GM21528 (cell line): Measurements from ENCODE around the gene PCDHGA4.
"Not testable (repeated sequence)": the region's sequence is repeated elsewhere in the genome, so short reads cannot be mapped to it uniquely, and the experiment has no call there.

Source experiments
- ATAC-seq: cut with Tn5 transposase; IDR thresholded peaks from one replicate; pipeline ENCODE4 v1.9.1; 2021; ENCODE audit warnings: mild to moderate bottlenecking, moderate library complexity; ENCODE audit not compliant: unreplicated experiment, low FRiP score

Gene PCDHGA4

DNA sequence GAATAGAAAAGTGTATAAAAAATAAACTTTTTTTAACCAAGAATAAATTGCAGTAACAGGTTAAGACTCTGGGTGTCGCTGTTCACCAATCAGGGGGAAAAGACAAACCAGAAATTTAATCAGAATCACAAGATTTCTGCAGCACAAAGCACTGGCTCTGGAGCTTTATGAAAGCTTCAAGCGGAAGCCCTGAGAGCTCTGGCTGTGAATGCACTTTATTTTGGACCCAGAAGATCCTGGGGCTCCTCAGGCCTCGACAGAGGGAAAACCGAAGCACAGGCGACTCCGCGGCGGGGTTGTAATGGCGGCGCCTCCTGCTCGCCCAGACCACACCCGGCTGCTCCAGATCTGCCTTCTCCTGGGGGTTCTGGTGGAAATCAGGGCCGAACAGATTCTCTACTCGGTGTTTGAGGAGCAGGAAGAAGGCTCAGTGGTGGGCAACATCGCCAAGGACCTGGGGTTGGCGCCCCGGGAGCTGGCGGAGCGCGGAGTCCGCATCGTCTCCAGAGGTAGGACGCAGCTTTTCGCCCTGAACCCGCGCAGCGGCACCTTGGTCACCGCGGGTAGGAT lies at the start of gene PCDHGA4:
Gene PCDHGA4 (plus strand): TSS at position 122 of the 570 bp plus-strand sequence. CDS start 87 bp downstream, at position 209.
- ATAC-seq = no peak

GRCh38 chr5:141306630-141307029 lies 48.2 kb upstream of the PCDHGA4 start:
- ATAC-seq = no peak

DNA sequence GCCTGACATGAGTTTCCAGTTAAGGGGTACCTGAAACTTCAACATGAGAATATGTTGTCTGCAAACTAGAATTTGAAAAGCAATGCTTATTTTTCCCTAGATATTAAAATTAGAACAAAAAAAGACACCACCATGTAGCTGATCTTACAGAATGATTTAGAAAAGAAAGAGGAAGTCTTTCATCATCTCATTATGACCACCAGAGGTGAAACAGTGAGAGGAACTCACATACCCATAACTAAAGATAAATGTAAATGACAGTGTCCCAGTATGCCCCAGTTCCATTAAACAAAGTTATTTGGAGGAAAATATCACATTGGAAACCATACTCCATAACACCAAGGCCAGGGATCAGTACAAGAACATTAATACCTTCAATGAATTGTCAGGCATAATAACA lies 41.1 kb upstream of the PCDHGA4 start:
- ATAC-seq = no peak

DNA sequence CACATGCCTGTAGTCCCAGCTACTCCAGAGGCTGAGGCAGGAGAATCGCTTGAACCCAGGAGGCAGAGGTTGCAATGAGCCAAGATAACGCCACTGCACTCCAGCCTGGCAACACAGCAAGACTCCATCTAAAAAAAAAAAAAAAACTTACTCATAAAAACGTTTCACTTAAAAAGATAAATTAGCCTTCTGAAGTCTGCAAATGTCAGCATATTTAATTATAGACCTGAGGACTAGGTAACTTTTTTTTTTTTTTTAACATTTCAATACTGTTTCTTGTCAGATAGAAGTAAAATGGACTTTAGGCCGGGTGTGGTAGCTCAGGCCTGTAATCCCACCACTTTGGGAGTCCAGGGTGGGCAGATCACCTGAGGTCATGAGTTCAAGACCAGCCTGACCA lies 37.9 kb upstream of the PCDHGA4 start:
- ATAC-seq = not testable (repeated sequence)

- ATAC-seq = no peak
Measured at GRCh38 chr5:141319202-141319601, 35.6 kb upstream of the PCDHGA4 start.

DNA sequence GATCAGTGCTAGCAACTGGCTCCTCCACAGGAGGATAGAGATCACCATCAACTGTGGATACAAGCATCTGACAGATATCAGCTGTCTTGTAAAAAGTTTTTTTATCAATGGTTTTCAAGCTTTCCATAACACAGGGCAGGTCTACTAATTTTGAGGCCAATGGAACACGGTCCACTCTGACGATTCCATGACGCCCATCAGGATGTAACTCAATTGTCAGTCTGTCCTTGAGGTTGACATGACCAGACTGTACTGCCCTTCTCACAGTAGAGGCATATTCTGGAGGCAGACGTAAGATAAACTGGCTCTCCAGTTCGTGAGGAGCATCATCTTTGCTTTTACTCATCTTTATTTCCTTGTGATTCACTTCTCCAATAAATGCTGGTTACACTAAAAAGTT lies 35.1 kb upstream of the PCDHGA4 start:
- ATAC-seq = no peak

DNA sequence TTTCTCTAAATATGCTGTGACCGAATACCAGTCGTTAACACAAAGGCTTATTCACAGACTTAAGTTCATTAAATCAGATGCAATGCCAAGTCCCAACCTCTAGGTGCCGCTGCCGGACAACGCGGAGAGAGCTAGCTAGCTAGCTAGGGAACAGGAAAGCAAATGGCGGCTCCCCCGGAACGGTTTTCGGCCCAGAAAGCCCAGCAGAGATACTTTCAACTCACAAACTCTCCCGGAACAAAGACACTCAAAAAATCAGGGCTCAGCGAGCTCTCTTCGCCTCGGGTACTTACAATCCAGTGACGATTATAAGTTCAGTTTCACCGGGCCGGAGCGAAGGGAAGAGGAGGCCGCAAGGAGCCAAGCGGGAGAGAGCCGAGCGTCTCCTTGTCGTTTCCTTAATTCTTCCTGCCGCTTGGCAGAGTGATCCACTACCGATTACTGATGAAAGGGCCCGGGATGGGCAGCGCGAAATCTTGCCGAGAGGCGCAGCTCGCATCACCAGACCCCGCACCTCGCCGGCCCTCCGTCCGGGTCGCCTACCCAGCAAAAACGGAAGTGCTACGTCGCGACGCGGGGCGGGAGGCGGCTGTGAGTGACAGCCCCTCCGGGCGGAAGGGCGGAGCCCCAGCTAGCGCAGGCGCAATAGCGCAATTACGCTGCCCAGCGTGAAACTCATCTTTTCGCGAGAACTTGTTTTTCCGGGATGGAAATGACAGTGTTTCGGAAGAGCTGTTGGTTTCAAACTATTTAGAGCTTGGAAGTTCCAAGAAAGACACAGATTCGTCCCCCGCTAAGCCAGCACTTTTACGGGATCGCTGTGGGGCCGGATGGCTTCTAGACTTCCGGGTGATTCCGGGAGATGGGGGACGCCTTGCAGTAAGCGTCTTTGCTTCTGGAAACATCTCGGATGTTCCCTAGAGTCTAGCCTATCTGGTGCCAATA lies 34.3 kb upstream of the PCDHGA4 start, which contains the start of gene TAF7:
Gene TAF7 (minus strand): TSS at position 560 of the 945 bp plus-strand sequence. CDS start 740 bp downstream, outside the sequence.
- ATAC-seq = peak; percentile 98

DNA sequence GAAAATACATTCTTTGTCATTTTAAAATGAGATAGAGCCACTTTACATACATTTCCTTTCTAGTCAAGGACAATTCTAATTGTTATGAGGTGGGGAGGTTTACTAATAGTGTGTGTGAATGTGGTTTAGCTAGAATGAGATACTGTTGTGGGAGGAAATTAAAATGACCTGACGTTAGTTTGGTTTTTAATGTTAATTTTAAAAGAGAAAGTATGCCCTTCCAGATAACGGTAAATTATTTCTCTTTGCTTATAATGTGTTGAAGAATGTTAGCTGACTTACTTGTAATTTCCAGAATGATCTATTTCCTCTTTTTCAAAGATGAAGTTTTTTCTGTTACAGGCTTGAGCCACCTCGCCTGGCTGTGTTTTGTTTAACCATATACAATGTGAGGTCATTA lies 32.6 kb upstream of the PCDHGA4 start:
- no peak for ATAC-seq

DNA sequence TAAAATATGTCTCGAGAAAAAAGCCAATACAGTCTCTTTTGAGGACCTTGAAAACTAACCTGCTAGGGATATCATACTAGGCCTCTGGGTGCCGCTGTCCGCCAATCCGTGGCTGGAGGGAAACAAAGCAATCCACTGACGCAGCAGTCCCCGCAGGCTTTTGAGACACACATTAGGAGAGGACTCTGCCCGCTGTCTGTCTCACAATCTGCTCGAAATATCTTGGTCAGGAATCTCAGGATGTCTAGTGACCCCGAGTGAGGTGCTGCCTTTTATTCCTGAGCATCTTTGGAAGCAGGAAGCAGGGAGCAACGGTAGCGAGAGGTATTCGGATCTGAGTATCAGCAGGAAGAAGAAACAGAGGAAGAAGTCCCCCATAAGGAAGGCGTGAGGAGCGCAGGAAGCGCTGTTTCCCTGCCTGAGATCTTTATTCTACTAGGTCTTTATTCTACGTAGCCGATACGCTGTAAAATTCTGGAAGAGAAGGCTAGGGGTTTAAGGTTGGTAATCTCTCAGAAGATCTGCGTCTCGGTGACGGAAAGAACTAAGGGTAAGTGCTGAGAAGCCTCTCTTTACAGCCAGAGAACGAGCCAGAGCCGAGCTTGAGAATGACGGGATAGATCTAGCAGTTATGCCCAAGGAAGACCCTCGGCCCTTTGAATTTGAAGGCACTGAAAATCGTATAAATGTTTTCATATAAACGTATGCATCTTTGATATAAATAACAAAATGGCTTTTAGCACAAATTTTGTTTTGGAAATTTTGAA lies 28.6 kb upstream of the PCDHGA4 start:
- ATAC-seq = peak; percentile 67

DNA sequence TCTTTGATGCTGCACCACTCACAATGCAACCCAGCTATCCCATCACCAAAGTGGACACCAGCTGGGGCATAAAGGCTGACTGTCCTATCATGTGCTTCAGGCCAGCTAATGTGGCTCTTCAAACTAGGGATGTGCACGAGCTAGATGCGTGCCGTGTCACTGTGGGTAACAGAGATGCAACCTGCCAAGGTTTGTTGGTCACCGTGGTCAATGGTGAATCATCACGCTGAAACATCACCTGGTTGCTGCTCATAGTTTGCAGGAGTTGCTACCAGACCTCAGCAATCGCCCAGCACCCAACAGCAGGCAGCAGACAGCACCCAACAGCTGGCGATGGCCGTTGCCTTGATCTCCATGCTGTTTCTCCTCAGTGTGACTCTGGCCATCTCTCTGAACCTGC lies 26.6 kb upstream of the PCDHGA4 start:
- no peak for ATAC-seq

DNA sequence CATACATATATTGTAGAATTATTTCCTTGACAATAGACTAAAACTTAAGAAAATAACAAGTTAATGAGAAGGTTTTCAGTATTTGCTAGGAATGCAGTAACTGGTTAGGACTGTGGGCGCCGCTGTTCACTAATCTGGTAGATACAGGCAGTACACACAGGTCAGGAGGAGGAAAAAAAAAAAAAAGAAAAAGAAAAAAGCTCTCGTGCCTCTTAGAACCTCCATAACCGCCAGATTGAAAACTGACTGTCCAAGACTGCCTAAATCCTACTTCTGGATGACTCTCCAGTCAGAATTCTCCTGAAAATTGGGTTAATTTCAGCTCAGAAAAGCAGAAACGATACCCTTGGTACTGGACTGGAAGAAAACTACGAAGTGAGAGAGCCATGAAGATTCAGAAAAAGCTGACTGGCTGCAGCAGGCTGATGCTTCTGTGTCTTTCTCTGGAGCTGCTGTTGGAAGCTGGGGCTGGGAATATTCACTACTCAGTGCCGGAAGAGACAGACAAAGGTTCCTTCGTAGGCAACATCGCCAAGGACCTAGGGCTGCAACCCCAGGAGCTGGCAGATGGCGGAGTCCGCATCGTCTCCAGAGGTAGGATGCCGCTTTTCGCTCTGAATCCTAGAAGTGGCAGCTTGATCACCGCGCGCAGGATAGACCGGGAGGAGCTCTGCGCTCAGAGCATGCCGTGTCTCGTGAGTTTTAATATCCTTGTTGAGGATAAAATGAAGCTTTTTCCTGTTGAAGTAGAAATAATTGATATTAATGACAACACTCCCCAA lies 24.3 kb upstream of the PCDHGA4 start, which contains the start of gene PCDHGA1:
Gene PCDHGA1 (plus strand): TSS at position 216 of the 782 bp plus-strand sequence.
- no peak for ATAC-seq

GRCh38 chr5:141332571-141332970 lies 22.2 kb upstream of the PCDHGA4 start:
- not testable (repeated sequence) for ATAC-seq

GRCh38 chr5:141338538-141339306 lies 16.1 kb upstream of the PCDHGA4 start, which contains the start of gene PCDHGA2:
TSS of gene PCDHGA2 (plus strand) at chr5:141338760.
- ATAC-seq = no peak

- not testable (repeated sequence) for ATAC-seq
Measured at GRCh38 chr5:141340781-141341354, 14.0 kb upstream of the PCDHGA4 start.

GRCh38 chr5:141342773-141343172 lies 12.0 kb upstream of the PCDHGA4 start:
- ATAC-seq = no peak

DNA sequence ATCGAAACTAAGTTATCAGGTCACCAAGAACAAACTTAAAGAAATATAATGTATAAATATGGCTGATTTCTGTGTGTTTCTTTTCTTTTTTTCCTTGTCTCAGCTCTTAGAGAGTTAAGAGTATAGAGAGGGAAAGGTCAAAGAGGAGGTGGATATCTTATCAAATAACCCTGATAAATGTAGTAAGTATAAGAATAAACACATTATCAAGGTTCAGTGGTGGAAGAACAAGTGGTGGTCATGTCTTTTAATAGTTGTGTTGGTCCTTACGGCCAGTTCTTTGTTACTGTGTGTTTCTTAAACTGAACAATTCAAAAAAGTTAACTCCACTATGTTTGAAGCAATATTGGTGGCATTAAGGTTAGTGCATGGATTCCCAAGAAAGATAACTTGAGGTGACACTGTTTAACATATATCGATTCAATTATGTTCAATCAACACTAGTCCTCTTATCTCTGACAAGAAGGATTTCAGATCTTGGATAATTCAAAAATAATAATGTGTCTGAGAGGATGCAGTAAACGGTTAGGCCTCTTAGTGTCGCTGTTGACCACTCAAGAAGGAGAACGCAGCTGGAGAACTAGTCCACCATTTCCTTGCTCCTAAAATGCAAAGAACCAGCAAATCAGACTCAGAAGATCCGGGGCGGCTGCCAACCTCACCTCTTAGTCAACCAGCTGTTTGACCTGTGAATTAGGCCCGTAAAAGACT lies 11.4 kb upstream of the PCDHGA4 start, which contains the start of gene PCDHGA3:
Gene PCDHGA3 (plus strand): TSS at position 588 of the 711 bp plus-strand sequence. CDS start 205 bp downstream, outside the sequence.
- ATAC-seq = no peak

DNA sequence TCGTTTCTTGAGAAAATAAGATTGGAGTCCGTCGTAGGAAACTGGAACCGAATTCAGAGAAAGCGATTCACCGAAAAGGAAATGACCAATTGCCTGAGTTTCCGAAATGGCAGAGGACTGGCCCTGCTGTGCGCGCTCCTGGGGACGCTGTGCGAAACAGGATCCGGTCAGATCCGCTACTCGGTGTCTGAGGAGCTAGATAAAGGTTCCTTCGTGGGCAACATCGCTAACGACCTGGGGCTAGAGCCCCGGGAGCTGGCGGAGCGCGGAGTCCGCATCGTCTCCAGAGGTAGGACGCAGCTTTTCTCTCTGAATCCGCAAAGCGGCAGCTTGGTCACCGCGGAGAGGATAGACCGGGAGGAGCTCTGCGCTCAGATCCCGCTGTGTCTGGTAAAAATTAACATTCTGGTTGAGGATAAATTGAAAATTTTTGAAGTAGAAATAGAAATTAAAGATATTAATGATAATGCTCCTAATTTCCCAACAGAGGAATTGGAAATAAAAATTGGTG lies 10.8 kb upstream of the PCDHGA4 start:
- ATAC-seq = no peak

DNA sequence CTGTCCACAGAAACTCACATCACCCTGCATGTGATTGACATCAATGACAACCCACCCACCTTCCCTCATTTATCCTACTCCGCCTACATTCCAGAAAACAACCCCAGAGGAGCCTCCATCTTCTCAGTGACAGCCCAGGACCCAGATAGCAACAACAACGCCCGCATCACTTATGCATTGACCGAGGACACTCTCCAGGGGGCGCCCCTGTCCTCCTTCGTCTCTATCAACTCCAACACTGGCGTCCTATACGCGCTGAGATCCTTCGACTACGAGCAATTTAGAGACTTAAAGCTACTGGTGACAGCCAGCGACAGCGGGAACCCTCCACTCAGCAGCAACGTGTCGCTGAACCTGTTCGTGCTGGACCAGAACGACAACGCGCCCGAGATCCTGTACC lies 9.5 kb upstream of the PCDHGA4 start:
- no peak for ATAC-seq
